Activated CD8-positive, alpha-beta memory T cell treated with anti-CD3 and anti-CD28 coated beads, Interleukin-2, amount 50 U/mL, for 24 hours (primary cell): ENCODE data around the gene NFKBIB.

ENCODE experiments used
- DNase-seq: peaks from one replicate; pipeline ENCODE4 v3.0.0-alpha.2; 2020; ENCODE audit errors: extremely low read depth

NFKBIB gene

DNA sequence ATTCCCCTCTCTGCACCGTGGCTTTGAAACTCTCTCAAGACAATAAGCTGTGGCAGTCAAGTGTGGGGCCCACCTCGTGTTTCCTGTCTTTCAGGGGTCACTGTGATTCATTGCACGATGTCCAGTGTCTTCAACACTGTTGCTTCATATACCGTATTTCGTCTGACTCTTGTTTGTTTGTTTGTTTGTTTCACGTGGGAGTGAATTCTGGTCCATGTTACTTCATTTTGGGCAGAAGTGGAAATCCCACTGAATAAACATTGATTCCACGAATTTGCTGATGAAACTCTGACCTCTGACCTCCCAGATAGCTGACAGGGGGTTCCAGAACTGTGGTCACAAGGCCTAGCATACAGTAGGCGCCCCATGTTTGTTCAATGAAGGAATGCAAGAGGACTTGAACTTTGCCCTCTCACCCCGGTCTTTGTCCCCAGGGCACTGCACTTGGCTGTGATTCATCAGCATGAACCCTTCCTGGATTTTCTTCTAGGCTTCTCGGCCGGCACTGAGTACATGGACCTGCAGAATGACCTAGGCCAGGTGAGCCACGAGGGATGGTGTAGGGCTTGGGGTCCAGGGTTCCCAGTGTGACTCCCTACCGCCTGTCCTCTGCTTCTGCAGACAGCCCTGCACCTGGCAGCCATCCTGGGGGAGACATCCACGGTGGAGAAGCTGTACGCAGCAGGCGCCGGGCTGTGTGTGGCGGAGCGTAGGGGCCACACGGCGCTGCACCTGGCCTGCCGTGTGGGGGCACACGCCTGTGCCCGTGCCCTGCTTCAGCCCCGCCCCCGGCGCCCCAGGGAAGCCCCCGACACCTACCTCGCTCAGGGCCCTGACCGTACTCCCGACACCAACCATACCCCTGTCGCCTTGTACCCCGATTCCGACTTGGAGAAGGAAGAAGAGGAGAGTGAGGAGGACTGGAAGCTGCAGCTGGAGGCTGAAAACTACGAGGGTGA is 5.1 kb downstream of the NFKBIB start:
- no peak for DNase-seq

DNA sequence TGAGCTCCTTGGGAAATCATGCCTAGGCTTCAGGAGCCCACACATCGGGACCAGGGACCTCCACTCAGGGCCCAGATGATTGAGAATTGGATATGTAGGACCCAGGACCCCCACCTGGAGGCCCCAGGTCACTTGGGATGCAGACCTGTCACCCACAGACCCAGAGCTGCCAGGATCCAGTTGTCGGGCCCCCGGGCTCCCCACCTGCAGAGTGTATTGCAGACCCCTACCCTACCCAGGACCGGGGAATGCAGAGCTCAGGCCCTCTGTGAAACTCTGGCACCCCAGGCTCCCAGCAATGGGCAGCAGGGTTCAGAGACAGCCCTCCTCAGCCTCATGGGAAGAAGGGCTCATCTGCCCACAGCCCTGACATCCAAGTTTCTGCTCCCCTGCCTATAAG is 5.9 kb downstream of the NFKBIB start:
- DNase-seq, result no peak

DNA sequence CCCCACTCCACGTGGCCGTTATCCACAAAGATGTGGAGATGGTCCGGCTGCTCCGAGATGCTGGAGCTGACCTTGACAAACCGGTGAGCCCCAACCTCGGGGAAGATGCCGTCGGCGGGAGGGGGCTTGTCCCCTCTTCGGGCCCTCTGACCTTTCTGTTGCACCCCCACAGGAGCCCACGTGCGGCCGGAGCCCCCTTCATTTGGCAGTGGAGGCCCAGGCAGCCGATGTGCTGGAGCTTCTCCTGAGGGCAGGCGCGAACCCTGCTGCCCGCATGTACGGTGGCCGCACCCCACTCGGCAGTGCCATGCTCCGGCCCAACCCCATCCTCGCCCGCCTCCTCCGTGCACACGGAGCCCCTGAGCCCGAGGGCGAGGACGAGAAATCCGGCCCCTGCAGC is 7.5 kb downstream of the NFKBIB start:
- DNase-seq, result no peak

DNA sequence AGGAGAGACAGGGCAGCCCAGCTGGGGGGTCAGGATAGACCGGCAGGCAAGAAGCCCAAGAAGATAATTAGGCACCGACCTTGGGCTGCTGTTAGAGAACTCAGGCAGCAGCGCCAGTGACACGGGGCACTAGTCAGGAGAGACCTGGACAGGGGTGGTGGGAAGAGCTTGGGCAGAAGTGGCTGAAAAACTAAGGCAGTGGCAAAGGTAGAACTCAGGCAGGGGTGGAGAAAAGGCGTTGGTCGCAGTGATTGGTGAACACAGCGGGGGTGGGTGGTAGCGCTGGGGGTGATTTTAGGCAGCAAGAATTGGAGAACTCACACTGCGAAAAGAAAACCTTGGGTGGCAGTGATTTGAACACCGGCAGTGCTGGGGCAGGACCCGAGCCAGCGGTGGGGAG is 7.9 kb downstream of the NFKBIB start:
- no peak for DNase-seq

DNA sequence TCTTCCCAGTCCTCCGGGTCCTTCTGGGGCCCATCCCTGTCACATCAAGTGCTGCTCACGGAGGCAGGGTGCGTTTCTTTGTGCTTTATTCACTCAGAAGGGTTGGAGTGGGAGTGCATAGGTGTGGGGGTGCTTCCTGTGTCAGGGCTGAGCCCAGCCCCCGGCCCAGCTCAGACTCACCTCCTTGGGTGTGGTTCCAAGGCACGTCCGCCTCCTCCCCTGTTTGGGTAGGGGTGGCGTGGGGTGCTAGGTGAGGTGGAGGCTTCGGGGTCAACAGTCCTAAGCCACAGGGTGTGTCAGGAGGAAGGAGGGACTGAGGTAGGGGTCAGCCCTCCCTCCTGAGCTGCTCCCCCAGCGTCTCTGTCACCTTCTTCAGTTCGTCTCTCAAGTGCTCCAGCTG is 9.1 kb downstream of the NFKBIB start:
- DNase-seq, result no peak

DNA sequence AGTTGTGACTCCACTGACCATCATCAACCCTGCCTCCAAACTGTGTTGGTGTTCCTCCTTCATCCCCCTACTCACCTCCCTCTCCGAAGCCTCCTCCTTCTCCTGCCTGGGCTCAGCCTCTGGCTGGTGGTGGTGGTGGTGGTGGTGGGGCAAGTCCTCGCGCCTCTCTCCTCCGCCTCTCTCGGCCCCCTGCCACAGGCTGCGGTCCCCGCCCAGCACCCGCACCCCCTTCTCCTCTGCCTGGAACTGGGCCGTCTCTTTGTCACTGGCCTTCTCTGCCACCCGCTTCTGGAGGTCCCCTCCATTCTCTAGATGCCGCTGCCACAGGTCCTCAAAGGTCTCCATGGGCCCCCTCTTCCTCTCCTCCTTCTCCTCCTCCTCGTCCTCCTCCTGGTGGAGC is 10.7 kb downstream of the NFKBIB start:
- no peak for DNase-seq

DNA sequence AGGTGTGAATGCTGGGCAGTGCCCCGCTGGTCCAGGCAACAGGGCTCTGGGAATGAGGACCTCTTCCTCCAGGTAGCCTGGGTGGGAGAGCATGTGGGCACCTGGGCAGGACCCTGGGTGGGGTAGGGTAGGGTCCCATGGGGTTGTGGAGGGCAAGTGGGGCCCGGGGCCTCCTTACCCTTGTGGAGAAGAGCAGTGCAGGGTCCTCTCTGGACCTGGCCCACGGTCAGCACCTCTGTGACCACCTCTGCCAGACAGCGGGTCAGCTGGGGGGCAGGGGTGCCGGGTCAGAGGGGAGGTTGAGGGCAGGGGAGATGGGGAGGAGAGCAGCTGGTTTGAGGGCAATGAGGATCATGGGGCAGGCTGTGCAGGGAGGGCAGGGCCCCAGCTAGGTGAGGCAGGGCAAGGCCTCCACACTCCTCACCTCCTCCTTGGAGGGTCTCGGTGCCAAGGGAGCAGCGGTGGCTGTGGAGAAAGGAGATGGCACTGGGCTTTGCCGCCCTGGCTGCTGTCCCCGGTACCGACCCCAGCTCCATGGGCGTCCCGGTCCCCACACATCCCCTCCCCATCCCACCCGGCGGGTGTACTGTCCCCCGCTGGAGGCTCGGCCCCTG is 11.7 kb downstream of the NFKBIB start:
- DNase-seq, result no peak

DNA sequence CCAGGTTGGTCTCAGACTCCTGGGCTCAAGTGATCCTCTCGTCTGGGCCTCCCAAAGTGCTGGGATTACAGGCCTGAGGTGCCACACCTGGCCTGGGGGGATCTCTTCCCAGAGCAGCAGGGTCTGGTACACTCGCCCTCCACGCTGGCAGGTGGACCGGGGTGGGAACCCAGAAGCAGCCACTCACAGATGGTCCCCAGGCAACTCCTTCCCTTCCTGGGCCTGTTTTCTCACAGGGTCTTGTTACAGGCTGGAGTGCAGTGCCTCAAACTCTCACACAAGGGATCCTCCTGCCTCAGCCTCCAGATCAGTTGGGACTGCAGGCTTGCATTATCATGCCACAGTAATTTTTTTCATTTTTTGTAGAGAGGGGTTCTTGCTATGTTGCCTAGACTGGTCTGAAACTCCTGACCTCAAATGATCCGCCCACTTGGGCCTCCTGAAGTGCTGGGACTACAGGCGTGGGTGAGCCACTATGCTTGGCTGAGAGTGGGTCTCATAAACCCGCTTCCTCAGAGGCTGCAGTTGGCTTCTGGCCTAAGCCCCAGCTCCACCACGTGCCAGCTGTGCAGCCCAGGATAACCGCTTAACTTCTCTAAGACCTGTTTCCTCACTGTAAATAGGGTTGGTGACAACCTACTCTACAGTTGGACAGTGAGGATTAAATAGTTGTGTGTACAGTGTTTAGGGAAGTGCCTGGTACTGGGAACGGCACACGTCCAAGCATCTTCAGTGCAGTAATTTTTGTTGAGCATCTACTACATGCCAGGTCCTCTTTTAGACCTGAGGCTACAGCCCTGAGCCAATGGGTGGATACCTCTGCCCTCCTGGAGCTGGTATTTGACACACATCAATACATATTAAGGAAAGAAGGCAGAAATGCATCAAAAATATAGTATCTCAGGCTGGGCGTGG is 13.1 kb downstream of the NFKBIB start:
- DNase-seq, result no peak

DNA sequence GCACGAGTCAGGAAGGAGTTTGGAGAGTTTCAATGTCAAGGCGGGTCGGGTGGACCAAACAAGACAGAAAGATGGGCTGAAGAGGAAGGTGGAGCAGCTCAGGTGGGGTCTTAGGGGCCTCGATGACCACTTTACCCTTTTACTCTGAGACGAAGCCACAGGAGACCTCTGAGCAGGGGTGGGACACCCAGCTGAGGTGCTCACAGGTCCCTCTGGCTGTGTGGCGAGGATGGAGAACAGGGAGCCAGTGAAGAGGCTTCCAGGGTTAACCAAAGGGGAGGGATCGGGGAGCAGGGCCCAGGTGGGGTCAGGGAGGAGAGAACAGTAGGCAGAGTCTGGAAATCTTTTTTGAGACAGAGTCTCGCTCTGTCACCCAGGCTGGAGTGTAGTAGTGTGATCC is 14.2 kb downstream of the NFKBIB start:
- DNase-seq, result no peak

DNA sequence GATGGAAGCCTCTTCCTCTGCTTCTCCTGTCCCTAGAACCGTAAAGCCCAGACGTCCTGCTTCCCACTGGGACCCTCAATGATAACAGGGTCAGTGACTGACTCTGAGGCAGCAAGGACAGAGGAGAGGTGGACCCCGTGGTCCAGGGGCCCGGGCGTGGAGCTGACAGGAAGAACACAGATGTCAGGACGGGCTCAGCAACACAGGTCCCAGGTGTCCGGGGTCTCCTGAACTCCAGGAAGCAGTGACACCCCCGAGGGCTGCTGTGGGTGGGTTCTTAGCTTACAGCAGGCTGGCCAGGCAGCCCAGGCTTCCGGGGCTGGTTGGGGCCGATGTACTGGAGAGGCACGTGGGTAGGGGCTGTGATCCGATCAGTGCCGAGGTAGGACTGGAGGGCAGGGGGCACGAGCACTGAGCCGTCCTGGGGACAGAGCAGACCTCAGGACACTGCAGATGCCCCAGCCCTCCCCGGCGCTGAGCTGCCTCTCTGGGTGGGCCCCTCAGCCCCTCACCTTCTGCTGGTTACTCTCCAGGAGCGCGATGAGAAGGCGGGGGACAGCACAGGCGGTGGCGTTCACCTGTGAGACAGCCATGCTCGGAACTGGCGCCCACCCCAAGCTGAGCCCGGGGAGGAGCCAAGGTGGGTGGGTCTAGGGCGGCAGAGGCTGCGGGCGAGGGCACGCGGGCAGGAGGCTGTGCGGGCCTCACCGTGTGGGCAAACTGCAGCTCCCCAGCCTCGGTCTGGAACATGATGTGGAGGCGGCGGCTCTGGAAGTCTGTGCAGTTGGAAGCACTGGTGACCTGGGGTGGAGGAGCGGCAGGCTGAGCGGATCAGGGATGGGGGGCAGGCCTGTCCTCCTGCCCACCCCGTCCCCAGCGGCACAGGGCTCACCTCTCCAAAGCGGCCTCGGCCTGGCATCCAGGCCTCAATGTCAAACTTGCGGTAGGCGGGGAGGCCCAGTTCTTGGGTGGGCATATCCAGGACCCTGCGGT is 15.9 kb downstream of the NFKBIB start:
- no peak for DNase-seq

DNA sequence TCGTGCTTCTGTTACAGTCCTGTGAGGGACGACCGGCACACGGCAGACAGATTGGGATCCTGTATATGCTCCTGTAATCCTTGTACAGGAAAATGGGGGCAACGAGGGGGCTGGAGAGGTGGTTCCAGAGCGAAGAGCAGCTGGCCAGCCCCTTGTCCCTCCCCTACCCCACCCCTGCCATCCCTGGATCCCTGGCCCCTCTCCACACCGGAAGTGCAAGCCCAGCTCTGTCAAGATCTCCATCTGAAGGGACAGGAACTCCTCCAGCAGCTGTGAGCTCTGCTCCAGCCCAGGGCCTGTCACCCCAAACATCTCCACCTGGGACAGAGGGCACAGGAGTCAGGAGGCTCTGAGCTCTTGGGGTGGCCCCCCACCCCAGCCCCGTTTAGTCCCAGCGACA is 17.7 kb downstream of the NFKBIB start:
- DNase-seq, result no peak

DNA sequence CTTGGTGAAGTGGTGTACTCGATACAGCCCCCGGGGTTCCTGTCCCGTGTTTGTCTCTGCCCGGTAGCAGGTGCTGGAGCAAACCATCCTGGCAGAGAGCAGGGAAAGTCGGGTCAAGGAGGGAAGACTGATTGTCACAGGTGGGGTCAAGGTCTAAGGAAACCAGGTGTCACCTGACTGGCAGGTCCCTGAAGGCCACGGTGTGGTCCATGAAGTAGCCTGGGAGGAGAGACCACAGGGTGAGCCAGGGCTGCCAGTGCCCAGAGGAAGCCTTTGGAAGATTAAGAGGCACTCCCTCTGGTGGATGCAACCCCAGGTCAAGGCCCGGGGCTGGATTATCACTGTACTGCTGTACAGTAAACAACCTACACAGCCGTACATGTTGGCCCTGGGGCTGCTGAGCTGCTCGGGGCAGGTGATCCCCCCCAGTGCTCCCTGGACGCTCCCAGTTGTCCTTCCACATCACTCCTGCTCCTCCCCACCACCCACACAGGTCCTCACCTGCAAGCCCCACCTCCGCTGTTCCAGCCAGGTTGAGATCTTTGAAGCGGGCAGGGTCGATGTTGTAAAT is 18.2 kb downstream of the NFKBIB start:
- DNase-seq, result no peak

DNA sequence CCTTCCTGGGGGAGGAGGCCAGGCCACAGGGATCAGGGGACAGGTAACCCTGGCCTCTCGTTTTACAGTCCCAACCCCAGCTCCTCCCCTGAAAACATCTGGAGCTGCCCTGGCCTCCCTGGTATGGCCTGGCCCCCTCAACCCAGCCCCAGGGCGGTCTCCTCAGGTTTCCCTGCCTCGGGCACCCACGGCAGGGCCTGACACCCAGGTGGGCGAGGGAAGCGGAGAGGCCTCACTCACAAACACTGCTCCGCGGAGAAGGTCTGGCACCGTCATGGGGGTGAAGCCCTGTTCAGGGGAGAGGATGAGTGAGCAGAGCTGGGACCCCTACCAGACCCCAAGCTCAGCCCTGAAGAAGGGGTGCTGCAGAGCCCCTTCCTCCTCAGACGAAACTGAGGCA is 18.8 kb downstream of the NFKBIB start:
- no peak for DNase-seq

DNA sequence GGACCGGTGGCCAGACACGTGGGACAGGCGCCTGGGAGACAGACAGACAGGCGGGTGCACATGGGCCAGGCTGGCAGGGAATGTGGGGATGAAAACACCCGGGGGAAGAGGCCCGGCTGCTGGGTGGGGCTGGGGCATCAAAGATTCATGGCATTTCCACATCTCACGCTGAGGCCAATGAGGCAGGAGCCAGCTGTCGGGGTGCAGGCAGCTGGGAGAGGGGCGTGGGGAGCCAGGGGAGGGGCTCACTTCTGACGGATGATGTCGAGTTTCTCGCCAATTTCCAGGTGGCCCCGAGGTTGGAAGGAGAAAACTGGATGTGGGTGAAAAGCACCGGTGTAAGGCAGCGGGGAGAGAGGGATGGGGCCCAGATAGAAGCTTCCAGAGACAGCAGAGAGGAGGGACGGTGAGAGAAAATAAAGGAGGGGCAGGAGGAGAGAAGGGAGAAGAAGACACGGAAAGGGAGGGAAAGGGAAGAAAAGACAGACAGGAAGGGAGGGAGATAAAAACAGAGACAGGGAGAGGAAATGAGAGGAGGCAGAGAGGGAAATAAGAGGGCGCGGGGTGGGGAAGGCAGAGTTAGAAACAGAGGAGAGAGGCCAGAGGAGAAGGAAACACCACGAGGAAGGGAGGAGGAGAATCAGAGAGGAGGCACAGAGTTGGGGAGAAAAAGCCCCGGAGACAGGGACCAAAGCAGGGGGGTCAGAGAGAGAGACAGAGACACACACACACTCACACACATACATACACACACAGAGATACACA is 20.2 kb downstream of the NFKBIB start:
- DNase-seq, result no peak

DNA sequence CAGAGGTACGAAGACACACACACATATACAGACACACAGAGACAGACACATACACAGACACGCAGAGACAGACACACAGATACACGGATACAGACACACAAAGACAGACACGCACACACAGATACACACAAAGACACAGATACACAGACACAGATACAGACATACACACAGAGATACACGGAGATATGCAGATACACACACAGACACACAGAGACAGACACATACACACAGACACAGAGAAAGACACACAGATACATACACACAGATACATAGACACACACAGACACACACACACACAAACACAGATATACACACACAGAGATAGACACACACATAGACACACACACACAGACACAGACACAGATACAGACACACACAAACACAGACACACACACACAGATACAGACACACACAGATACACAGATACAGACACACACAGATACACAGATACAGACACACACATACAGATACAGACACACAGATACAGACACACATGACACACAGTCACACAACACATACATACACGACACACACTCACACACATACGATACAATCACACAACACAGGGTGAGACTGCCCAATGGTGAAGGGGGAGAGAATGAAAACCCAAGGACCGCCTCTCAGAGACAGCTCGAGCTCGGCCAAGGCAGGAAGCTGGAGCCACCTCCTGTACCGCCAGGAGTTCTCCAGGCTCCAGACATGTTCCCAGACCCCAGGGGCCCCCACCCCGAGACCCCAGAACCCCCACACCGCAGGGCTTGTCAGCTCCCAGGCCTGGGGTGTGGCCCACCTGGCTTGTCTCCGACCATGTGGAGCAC is 21.0 kb downstream of the NFKBIB start:
- DNase-seq, result no peak

DNA sequence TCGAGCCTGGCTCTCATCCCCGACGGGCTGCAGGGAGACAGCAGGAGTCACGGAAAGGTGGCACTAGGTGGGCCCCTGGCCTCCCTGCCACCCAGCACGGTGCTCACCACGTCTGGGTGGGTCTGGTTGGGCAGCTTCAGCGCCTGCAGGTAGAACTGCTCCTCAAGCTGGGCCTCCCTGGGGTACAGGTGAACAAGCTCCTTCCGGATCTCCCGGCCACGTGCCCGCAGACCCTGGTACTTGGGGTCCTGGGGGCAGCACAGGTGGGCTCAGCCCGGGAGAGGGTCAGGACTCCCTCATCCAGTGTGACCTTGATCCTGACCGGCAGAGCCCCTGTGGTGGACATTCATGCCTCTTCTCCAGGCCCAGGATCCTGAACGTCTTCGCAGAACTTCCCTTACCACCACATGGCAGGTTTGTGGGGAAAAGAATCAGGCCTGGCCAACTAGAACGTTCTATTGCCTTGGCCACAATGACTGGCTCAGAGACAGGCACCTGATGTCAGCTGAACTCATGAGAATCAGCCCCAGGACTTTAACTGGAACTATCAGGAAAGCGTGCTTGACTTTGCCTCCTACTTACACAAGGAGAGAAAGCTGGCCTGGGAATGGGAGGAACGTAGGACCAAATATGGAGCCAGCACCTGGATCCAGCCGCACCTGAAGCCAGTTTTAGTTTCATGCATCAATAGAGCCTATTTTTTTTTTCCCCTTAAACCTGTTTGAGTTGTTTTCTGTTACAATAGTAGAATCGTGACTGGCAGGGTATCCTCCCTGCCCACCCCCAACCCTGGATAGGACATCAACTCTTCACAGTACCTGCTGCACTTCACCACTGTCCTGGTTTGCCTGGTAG is 21.9 kb downstream of the NFKBIB start:
- no peak for DNase-seq

DNA sequence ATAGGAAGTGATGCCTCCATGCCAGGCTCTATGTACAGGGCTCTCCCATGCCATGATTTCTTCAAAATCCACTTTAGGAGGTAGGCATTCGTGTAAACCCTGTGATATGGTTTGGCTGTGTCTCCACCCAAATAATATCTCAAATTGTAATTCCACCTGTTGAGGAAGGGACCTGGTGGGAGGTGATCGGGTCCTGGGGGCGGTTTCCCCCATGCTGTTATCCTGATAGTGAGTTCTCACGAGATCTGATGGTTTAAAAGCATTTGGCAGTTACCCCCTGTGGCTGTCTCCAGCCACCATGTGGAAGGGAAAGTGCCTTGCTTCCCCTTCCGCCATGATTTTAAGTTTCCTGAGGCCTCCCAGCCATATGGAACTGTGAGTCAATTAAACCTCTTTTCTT is 22.7 kb downstream of the NFKBIB start:
- DNase-seq, result no peak

DNA sequence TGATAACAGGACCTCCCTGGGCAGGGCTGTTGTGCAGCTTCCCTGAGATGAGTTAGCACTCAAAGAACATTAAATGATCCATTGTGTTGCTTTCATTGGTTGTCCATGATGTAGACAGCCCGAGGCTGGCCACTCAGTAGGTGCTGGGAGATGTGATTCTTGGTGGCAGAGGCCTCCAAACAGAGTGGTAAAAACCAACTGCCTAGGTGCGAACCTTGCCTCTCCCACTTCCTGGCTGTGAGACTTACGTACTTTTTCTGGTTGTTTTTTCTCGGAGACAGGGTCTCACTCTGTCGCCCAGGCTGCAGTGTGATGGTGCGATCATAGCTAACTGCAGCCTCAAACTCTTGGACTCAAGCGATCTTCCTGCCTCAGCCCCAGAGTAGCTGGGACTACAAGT is 24.6 kb downstream of the NFKBIB start:
- DNase-seq, result no peak
